ENCODE measurements around the gene CD79A.
"Not testable (repeated sequence)": the region's sequence is repeated elsewhere in the genome, so short reads cannot be mapped to it uniquely, and the experiment has no call there.

Gene CD79A

GRCh38 chr19:41906916-41907680 lies 30.0 kb downstream of the CD79A start:
- DNase-seq, result no peak

DNA sequence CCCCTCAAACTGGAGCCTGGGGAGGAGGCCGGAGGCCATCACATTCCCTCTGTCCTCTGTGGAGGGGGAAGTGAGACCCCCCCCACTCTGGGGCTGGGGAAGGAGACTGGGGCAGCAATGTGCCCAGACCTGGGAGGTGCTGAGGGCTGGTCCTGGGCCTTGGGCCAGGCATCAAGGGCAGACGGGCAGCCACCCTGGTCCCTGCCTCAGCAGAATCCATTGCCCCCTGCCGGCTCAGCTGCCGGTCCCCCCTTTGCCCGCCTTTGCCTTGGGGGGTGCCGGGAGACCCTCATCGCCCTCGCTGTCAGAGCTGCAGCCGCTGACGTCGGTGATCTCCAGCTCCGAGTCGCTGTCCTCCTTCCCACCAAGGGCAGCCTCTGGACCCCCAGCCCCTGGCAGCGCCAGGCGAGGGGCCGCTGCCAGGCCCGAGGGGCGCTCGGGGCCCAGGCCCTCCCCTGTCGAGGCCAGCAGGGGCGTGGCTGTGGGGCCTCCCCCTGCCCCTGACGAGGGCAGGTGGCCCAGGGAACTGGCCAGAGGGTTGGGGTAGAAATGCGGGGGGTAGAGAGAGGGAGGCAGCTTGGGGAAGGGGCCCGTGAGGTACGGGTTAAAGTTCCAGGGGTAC lies 31.0 kb downstream of the CD79A start:
- DNase-seq, result no peak

GRCh38 chr19:41908724-41909464 lies 31.8 kb downstream of the CD79A start:
- DNase-seq, result no peak

- DNase-seq, result no peak
Measured at GRCh38 chr19:41909706-41910105, 32.6 kb downstream of the CD79A start.

GRCh38 chr19:41910240-41910991 lies 33.3 kb downstream of the CD79A start:
- DNase-seq, result no peak

- DNase-seq, result no peak
Measured at GRCh38 chr19:41910992-41911888, 34.2 kb downstream of the CD79A start.

DNA sequence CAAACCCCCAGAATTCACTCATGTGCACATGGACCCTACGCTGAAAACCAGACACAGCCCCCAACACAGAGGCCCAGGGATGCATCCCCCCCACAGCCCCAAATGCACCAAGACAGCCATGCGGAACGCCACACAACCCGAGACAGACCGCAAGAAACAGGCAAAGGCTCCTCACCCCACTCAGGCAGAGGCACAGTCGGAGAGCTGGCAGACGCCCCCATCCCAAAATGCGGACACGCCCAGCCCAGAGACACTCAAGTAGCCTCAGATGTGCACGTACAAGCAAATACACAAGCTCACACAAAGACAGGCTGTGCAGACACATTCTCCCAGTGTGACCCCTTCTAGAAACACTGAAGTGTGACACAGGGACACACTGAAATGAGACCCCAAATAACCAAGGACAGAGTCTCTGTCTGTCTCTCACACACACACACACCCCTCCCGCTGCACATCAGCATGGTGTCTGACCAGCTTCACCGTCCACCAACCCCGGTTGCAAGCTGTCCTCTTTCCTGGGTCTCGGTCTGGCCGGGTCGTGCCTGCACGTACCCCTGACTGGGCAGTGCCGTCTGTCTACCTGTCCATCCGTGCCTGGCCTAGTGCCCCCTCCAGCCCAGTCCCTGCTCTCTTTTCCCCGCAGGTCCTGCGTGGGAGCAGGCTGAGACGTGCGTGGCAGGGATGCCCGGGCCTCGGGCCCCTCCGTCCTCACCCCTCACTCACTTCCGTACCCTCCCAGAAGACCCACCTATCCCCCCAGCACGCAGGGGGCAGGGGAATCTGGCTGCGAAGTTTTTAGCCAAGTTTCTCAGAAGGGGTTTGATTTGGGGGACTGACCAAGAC lies 35.0 kb downstream of the CD79A start:
- no peak for DNase-seq

GRCh38 chr19:41912899-41913537 lies 35.9 kb downstream of the CD79A start:
- no peak for DNase-seq

DNA sequence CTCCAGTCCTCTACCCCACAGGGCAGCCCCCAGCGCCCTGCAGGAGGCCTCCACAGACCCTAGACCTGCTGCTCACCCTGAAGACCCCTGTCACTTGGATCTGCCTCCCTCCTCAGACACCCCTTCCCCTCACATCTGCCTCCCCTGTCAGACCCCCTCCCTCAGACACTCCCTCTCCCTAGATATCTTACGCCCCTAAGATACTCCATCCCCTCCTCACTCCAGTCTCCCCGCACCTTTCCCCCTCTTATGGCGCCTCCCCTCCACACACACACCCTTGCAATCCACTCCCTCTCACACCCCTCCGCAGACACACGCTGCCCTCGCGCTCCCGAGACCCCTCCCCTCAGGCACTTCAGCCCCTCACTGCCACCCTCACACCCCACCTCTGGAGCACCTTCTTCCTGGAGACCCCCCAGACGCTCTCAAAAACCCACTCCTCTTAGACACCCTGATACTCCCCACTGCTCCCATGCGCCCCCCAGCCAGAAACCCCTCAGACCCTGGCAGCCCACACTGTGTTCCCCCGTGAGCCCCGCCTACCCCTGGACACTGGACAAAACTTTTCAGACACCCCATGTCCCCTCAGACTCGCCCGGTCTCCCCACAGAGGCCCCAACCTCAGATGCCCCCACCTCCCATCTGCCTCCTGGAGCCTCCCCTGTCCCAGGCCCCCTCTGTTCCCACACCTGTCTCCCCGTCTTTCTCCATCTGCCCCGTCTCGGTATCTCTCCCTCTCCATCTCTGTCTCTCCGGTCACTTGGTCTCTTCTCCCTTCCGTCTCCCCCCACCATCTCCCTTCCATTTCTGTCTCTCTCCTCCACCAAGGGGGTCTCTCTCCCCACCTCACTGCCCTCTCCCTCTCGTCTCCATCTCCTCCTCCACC lies 36.7 kb downstream of the CD79A start:
- DNase-seq, result no peak

DNA sequence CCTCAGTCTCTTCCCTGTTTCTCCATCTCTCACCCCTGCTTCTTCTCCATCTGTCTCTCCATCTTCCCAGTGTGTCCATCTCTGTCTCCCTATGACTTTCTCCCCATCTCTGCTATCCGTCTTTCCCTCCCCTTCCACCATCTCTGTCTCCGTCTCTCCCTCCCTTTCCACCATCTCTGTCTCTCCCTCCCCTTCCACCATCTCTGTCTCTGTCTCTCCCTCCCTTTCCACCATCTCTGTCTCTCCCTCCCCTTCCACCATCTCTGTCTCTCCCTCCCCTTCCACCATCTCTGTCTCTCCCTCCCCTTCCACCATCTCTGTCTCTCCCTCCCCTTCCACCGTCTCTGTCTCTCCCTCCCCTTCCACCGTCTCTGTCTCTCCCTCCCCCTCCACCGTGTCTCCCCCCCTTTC lies 37.4 kb downstream of the CD79A start:
- not testable (repeated sequence) for DNase-seq

DNA sequence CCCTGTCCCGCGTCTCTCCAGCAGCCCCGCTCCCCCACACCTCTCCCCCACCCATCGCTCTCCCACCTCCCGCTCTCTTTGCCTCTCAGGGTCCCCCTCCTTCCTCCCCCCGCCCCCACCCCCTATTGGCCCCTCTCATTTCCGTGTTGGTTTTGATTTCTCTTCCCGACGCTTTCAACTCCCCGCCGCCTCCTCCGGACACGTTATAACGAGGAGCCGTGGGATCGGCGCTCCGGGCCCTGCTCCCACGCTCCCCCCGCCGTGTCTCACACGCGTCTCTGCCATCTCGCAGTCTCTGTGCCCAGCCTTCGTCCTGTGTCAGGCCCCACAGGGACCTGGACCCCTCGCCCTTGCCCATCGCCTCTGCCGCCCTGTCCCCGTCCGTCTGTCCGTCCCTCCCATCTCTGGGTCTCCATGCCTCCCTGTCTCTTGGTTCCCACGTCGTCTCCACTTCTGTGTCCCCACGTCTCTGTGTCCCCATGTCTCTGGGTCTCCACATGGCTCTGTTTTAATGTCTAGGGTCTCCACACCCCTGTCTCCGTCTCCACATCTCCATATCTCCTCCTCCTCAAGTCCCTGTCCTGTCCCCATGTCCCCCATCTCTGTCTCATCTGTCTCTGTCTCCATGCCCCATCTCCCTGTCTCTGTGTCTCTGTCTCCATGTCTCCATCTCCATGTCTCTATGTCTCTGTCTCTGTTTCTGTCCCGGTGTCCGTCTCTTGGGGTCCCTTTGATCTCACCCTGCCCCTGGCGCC lies 38.1 kb downstream of the CD79A start:
- DNase-seq, result no peak

DNA sequence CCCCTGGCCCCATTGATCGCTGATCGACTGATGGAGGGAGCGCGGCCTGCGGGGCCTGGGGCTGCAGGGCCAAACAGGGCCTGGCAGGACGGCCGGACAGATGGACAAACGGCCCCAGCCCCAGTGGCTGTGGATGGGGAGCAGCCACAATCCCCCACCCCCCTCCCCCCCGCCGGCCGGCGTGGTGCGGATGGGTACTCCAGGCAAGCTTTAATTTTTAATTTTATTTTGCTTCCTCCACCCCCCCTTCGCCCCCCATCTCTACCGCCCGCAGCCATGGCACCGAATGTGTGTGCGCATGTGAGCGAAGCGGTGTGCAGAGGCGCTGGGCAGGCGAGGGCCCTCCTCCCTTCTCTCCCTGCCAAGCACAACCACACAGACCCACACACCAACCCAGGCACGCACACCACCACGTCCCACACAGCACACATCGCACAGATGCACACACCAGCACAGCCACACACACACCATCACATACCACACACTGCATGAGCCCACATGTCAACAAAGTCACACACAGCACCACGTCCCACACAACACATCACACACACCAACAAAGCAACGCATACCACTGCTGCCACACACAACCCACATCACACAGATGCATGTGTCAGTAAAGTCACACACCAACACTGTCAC lies 38.8 kb downstream of the CD79A start:
- DNase-seq, result no peak

DNA sequence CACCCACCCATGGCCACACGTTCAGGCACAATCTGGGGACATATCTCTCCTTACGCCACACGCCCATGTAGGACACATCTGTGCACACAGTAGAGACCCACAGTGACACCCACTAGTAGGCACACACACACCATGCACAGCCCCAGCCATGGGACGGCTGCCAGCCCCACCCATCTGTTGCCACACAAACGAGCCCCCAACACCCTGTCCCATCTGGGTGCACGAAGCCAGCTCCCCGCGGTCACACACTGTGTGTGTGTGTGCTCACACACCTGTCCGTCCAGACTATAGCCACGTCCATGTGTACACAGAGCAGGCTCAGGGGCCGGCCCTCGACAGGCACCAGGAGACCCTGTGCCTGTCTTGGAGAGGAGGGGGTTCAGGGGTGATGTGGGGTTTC lies 40.6 kb downstream of the CD79A start:
- DNase-seq, result no peak

- no peak for DNase-seq
Measured at GRCh38 chr19:41918095-41918494, 41.0 kb downstream of the CD79A start.

DNA sequence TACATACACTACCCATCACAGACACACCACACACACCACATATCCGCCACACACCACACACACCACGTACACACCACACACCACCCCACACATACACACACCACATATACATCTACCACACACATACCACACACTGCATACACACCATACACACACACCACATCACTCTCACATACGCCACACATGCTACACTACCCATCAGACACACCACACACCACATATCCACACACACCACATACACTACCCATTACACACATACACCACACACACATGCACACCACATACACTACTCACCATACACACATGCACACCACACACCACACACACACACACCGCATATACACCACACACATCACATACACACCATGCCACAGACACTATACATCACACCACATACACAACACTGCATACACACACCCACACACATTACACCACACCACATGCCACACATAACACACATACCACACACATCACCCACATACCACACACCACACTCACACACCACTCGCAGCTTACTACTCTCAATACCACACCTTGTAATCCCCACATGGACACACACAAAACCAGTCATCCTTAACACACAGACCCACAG lies 41.7 kb downstream of the CD79A start:
- no peak for DNase-seq

DNA sequence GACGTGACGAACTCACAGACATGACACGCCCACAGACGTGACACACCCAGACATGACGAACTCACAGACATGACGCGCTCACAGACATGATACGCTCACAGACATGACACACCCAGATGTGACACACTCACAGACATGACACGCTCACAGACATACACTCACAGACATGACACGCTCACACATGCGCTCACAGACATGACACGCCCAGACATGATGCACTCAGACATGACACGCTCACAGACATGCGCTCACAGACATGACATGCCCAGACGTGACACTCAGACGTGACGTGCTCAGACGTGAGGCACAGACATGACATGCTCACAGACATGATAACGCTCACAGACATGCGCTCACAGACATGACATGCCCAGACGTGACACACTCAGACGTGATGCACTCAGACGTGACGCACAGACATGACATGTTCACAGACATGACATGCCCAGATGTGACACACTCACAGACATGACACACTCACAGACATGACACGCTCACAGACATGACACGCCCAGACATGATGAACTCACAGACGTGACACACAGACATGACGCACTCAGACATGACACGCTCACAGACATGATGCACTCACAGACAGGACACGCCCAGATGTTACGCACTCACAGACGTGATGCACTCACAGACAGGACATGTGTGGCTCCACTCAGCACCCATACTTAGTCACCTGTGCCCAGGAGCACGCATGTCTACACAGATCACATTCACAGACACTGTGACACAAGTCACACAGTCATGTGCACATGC lies 43.1 kb downstream of the CD79A start:
- DNase-seq, result no peak

All from suppressor macrophage treated with lipopolysaccharide for 1 hour (primary cell).